DND-41 (cell line): Measurements from ENCODE around the gene NEU2.

Source experiments
- ATAC-seq: fragments of 200-7000 bp; cut with Tn5 transposase; 3 replicates; pipeline ENCODE4 v1.9.1; 2021; ENCODE audit warnings: low read depth; ENCODE audit not compliant: insufficient read depth
- DNase-seq: peaks from one replicate; pipeline ENCODE4 v3.0.0-alpha.2; 2020
- H2AFZ ChIP-seq: 2 replicates; pipeline ENCODE4 v1.6.0; 2012; ENCODE audit warnings: low read depth, low read length
- H3K27ac ChIP-seq: 2 replicates; pipeline ENCODE4 v1.5.1; 2012; ENCODE audit warnings: low read length, inconsistent platforms
- H3K27me3 ChIP-seq: fragments of 200-600 bp; sonication (generic); 2 replicates; pipeline ENCODE4 v1.6.0; 2012; ENCODE audit warnings: low read length, mild to moderate bottlenecking, inconsistent platforms; ENCODE audit not compliant: insufficient read depth, poor library complexity
- H3K36me3 ChIP-seq: 2 replicates; pipeline ENCODE4 v1.5.1; 2012; ENCODE audit warnings: low read length, inconsistent platforms; ENCODE audit not compliant: insufficient read depth
- H3K4me1 ChIP-seq: 2 replicates; pipeline ENCODE4 v1.5.1; 2012; ENCODE audit warnings: mild to moderate bottlenecking, low read length; ENCODE audit not compliant: insufficient read depth
- H3K4me2 ChIP-seq: 2 replicates; pipeline ENCODE4 v1.6.0; 2012; ENCODE audit warnings: mild to moderate bottlenecking, moderate library complexity, low read length, inconsistent platforms; ENCODE audit not compliant: insufficient read depth
- H3K4me3 ChIP-seq, 2 experiments: fragments of 200-600 bp in 1 of 2; shearing (Covaris generic) in 1 of 2; 2 replicates each; pipeline ENCODE4 v1.5.1; 2012 to 2016; ENCODE audit warnings: inconsistent platforms in 2 of 2, low read length in 2 of 2, mild to moderate bottlenecking in 2 of 2, low read depth in 1 of 2, moderate library complexity in 1 of 2
- H3K79me2 ChIP-seq: 2 replicates; pipeline ENCODE4 v1.6.0; 2012; ENCODE audit warnings: low read length, inconsistent platforms; ENCODE audit not compliant: insufficient read depth
- H3K9ac ChIP-seq: 2 replicates; pipeline ENCODE4 v1.6.0; 2012; ENCODE audit warnings: low read depth, mild to moderate bottlenecking, inconsistent platforms, low read length, moderate library complexity
- H3K9me3 ChIP-seq: 2 replicates; pipeline ENCODE4 v1.5.1; 2012; ENCODE audit warnings: low read length, moderate library complexity, mild to moderate bottlenecking, inconsistent platforms; ENCODE audit not compliant: insufficient read depth, severe bottlenecking
- H4K20me1 ChIP-seq: 2 replicates; pipeline ENCODE4 v1.6.0; 2012; ENCODE audit warnings: low read length; ENCODE audit not compliant: insufficient read depth
- EZH2 ChIP-seq: IDR thresholded peaks from 3 replicates; pipeline ENCODE4 v1.6.1; 2012; ENCODE audit warnings: borderline replicate concordance, low read depth, mild to moderate bottlenecking, moderate library complexity, low read length, inconsistent platforms; ENCODE audit not compliant: severe bottlenecking
- TF ChIP-seq, protein P1 (sequence below): IDR thresholded peaks from 2 replicates; pipeline ENCODE4 v1.5.1; 2012; ENCODE audit warnings: borderline replicate concordance, low read length, moderate library complexity, mild to moderate bottlenecking; ENCODE audit not compliant: poor library complexity, severe bottlenecking; ENCODE audit errors: extremely low read depth

The NEU2 gene

DNA sequence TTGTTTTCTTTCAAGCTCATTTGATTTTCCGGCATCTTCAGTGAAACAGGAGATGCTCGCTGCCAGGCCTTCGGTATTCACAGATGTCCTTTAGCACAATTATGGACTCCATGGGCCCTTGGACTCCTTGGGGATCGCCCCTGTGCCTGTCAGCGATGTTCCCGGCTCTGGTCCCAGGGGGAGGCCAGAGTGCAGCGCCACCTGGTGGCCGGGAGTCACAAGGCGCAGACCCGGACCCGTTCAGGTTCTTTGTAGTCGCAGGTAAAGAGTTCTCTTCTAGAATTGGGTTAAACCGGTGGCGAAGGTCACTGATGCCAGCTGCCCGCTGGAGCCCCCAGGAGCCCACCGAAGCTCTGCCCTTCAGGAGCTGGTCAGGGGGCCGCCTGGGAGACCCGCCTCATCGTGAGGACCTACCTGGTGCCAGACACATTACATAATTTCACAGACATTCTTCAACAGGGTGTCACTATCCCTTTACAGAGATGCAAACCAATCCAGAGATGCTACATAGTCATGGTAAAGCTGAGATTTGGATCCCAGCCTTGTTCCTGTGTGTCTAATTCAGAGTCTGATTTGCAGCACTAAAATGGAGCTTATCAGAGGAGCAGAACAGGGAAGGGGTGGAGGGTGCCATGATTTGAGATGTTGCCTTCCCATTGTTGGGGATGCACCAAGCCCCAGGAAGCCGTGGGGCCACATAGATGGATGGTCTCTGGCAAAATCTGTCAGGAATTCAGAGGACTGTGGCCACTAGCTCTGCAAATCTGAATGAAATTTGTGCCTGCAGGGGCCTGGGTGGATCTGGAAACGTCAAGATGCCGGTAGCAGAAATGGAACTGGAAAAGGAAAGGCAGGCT, 21.7 kb downstream of the NEU2 start:
- Histone ChIP-seq H3K27me3 (peaks cover 4% of the 10 kb centered on the region), H3K4me2 (no peak overlapping the region), H3K4me1 (peaks cover 2% of the 10 kb centered on the region), H3K36me3 (no peaks in the 10 kb centered on the region), H4K20me1 (no peaks in the 10 kb centered on the region), H3K27ac (no peak overlapping the region), H3K4me3 (no peak overlapping the region), H3K79me2 (no peaks in the 10 kb centered on the region), H2AFZ (no peak overlapping the region), H3K9ac (no peak overlapping the region), H3K9me3 (no peaks in the 10 kb centered on the region)
- peak; percentile 63 for DNase-seq
- TF ChIP-seq, protein P1, sequence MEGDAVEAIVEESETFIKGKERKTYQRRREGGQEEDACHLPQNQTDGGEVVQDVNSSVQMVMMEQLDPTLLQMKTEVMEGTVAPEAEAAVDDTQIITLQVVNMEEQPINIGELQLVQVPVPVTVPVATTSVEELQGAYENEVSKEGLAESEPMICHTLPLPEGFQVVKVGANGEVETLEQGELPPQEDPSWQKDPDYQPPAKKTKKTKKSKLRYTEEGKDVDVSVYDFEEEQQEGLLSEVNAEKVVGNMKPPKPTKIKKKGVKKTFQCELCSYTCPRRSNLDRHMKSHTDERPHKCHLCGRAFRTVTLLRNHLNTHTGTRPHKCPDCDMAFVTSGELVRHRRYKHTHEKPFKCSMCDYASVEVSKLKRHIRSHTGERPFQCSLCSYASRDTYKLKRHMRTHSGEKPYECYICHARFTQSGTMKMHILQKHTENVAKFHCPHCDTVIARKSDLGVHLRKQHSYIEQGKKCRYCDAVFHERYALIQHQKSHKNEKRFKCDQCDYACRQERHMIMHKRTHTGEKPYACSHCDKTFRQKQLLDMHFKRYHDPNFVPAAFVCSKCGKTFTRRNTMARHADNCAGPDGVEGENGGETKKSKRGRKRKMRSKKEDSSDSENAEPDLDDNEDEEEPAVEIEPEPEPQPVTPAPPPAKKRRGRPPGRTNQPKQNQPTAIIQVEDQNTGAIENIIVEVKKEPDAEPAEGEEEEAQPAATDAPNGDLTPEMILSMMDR: peak; percentile 91
- TF ChIP-seq EZH2: no peak
- peak; percentile 79 for ATAC-seq

DNA sequence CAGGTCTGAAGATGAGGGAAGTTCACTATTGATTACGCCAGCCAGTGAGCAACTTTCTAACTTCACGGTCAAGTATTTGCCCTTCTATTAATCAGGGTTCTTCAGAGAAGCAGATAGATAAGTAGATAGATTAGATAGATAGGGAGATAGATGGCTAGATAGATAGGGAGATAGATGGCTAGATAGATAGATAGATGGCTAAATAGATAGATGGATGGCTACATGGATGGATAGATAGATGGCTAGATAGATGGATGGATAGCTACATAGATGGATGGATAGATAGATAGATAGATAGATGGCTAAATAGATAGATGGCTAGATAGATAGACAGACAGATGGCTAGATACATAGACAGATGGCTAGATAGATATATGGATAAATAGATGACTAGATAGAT, 22.9 kb downstream of the NEU2 start:
- Histone ChIP-seq H3K36me3 (no peaks in the 10 kb centered on the region), H3K4me2 (no peak overlapping the region), H3K9me3 (no peaks in the 10 kb centered on the region), H3K4me1 (peaks cover 11% of the 10 kb centered on the region), H3K79me2 (peaks cover 2% of the 10 kb centered on the region), H3K4me3 (no peak overlapping the region), H4K20me1 (no peaks in the 10 kb centered on the region), H3K27me3 (no peaks in the 10 kb centered on the region), H2AFZ (no peak overlapping the region), H3K9ac (no peak overlapping the region), H3K27ac (no peak overlapping the region)
- ATAC-seq (no peak), DNase-seq (no peak)
- no peak for TF ChIP-seq EZH2
- TF ChIP-seq, protein P1: no peak

DNA sequence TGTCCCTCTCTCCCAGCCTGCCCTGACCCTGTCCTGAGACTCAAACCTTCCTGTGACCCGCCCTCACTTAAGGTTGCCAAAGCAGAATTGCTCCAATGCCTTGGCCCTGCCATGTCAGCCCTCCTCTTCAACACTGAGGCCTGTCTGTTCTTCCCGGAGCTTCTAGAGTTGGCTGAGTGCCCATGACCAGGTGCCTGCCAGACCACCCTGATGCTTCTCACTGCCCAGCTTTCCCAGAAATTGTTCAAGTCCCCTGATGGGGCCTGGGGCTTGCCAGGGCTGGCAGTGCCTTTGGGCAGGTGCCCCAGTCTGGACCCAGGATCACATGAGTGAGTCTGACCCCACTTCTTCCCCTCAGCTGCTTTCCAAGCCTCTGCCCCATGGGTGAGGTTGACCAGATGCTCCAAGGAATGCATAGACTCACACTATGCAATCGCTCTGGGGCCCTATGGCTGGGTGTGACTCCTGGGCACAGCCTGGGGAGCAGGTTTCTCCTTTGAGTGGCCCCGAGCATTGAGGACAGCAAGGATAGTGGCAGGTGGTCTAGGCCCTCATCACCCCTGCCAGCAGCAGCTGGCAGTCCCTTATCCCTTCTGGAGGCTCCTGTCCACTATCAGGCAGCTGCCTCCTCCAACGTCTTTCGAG, 24.6 kb downstream of the NEU2 start:
- no peak for ATAC-seq
- Histone ChIP-seq H3K9ac (no peak overlapping the region), H3K9me3 (no peaks in the 10 kb centered on the region), H3K79me2 (peaks cover 19% of the 10 kb centered on the region), H4K20me1 (no peaks in the 10 kb centered on the region; the same call in 1 of the 2 replicates), H3K4me1 (peaks cover 27% of the 10 kb centered on the region), H3K36me3 (peaks cover 5% of the 10 kb centered on the region; the same call in 1 of the 2 replicates), H3K4me3 (no peak overlapping the region), H3K27me3 (no peaks in the 10 kb centered on the region), H2AFZ (no peak overlapping the region), H3K27ac (no peak overlapping the region), H3K4me2 (no peak overlapping the region)
- TF ChIP-seq, protein P1: no peak
- TF ChIP-seq EZH2: no peak
- DNase-seq: no peak
